Choroid plexus epithelial cell (primary cell): ENCODE results near the gene PCGF2.

Experiments
- DNase-seq: peaks from one replicate; pipeline ENCODE4 v3.0.0-alpha.2; 2010; ENCODE audit warnings: low read depth
- H3K4me3 ChIP-seq: 2 replicates; pipeline ENCODE4 v1.5.1; 2011; ENCODE audit warnings: low read depth, mild to moderate bottlenecking, control low read depth, low read length, moderate library complexity
- TF ChIP-seq, protein P1 (sequence below): conservative IDR thresholded peaks from 2 replicates; pipeline ENCODE4 v1.5.1; 2011; ENCODE audit warnings: low read depth, mild to moderate bottlenecking, control low read depth, inconsistent platforms, low read length, moderate library complexity

Gene PCGF2

DNA sequence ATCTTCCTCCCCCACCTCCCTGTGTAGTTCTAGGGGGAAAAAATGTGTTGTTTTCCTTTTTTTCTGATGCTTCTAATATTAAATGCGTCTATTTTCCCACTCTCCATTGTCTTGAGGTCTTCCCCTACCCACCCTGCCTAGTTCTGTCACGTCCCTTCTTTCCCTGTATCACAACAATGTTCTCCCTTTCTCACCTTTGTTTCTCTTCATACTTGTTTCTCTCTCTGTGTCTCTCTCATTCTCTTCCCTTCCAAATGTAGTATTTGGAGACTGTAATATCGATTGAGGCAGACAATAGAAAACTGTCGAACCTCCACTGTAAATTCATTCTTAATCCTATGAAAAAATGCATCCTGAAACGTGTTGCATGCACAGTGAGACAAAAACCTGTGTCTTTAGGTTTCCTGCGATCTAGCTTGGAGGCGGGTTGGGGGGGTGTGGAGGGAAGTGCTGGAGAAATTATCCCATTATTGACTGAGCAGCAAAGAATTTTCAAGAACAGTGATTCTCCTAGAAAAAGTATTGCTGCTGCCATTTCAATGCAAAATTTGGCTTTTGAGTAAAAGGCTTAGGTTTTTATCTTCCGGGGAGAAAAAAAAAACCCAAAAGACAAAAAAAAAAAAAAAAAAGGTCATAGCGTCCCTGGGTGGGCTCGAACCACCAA is 3.1 kb upstream of the PCGF2 start:
- no peak for DNase-seq
- peak overlapping the region; percentile 99 for H3K4me3 ChIP-seq
- TF ChIP-seq, protein P1, sequence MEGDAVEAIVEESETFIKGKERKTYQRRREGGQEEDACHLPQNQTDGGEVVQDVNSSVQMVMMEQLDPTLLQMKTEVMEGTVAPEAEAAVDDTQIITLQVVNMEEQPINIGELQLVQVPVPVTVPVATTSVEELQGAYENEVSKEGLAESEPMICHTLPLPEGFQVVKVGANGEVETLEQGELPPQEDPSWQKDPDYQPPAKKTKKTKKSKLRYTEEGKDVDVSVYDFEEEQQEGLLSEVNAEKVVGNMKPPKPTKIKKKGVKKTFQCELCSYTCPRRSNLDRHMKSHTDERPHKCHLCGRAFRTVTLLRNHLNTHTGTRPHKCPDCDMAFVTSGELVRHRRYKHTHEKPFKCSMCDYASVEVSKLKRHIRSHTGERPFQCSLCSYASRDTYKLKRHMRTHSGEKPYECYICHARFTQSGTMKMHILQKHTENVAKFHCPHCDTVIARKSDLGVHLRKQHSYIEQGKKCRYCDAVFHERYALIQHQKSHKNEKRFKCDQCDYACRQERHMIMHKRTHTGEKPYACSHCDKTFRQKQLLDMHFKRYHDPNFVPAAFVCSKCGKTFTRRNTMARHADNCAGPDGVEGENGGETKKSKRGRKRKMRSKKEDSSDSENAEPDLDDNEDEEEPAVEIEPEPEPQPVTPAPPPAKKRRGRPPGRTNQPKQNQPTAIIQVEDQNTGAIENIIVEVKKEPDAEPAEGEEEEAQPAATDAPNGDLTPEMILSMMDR = no peak

DNA sequence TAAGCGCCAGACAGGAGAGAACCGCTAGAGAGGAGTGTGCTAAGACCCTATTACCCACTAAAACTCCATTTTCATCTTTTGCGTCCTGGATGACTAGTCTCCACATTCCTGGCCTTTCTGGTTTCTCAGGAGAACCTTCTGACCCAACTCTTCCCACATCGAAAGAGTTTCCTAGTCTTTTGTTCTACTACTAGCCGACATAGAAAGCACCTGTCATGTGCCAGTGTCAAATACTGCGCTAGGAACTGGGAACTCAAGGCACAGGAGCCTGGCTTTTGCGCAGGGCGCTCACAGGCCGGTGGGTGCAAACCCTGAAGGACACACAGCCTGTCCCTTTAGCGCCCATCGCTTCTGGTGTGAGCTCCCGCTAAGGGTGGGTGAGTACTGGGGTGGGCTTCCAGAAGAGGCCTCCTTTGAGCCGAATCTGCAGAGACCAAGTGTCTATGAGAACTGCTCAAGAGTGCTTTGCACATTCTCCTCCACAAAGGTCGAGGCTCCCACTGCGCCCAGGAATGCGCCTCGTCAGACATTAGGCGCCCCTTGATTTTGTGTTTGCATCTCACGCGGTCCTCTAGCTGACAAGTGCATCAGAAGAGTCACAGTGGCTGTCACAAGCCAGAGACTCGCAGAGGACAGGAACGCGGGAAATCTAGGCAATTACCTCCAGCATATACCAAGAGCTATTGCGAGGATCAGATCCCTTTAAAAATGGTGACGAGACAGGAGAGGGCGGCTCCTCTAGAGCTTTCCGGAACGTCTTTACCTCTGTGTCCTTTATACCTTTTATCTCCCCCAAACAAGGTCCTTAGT is 2.4 kb upstream of the PCGF2 start:
- TF ChIP-seq, protein P1 = no peak
- no peak for DNase-seq
- H3K4me3 ChIP-seq = peak overlapping the region; percentile 99

DNA sequence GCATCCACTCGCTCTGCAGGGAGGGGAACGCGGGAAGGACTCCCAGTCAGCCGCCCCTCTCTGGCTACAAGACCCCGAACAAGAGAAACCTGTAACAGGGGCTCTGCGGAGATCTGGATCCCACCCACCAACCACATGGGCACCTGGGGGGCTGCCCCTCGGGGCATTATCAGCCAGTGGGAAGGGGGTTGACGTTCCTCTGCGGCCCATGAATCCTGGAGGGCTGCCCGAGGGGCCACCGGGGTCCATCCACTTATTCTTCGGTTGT is 1.8 kb upstream of the PCGF2 start:
- no peak for DNase-seq
- H3K4me3 ChIP-seq = peak overlapping the region; percentile 99
- TF ChIP-seq, protein P1 = no peak

DNA sequence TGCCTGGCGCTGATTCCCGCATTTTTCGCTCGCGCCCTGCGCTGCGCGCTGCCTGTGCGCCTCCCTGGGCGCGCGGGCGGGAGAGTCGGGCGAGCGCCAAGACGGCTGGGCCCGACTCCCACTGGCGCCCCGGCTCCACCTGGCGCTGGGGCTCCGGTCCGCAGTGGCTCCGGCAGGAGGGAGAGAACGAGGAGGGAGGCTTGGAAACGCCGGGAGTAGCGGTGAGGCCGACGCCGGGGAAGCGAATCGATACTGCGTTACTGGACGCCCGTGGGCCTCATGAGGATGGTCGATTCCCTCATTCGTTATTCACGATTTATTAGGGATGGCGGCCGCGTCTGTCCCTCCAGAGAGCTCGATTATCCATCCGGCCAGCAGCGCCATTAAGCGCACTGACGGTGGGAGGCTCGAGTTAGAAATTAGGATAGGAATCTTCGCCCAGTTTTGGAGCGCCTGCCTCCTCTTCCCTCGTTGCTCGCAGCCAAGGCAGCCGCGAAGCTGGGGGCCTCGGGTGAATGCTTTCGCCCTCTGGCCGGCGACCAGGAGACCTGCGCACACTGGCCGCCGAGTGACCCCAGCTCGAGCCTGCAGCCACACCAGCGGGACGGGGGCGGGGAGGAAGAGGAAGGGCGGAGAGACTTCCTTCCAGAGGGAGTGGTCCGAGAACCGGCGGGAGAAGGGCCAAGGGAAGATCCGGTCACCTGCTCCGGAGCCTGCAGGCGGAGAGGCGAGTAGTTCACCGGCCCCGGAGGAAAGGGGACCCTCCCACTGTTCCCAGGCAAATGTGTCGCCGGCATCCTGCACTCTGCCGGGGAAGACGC is 1.3 kb upstream of the PCGF2 start:
- TF ChIP-seq, protein P1 = no peak
- peak overlapping the region; percentile 99 for H3K4me3 ChIP-seq
- DNase-seq = peak; percentile 66

DNA sequence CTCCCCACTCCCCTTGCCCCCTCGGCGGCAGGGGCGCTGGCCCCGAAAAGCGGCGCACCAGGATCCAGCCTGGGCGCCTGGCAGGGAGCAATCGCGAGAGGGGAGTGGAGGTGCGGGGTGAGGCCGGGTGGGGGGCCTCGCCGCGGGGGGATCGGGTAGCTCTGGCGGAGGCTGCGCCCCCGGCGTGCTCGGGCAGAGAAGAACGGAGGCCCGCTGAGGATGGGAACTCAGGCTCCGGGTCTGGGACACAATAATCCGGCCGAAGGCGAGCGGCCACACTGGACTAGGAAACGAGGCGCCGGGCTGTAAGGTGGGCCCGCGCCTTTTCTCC is 721 bp upstream of the PCGF2 start:
- DNase-seq = no peak
- peak overlapping the region; percentile 99 for H3K4me3 ChIP-seq
- TF ChIP-seq, protein P1 = no peak

DNA sequence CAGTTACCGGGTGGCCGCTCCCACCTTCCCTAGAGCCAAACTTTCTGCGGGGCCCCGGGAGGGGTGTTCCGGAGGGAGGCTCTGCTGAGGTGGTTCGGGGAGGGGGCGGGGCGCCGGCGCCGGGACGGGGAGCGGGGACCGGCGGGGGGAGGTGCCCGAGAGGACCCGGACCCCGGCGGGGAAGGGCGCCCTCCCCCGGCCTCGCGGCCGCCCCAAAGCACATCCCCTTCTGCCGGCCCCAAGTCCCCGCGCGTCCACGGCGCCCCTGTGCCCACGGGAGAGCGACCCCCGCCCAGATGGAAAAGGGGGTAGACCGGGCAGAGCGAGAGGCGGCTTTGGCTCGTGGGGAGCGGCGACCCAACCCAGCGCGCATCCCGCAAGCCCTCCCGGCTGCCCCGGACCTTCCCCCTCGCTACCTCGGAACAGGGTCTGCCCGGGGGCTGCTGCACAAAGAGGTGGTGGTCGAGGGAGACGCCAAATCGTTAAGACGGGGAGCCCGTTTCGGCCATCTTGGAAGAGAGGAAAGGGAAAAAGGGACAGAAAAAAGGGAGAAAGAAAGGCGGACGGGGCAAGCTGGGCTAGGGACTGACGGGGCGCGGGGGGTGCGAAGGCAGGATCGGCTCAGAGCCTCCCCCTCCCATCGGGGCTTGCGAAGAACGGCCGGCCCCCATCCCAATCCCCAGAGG is 530 bp downstream of the PCGF2 start:
- DNase-seq = no peak
- peak overlapping the region; percentile 99 for H3K4me3 ChIP-seq
- TF ChIP-seq, protein P1 = no peak
